GM12878 (cell line): ENCODE data around the gene ODC1. TPM values are rescaled to one million over a fixed set of nuclear protein-coding genes. Genes with fewer than 3 reads are reported as not detected.

Experiments
- ATAC-seq: fragments of 200-7000 bp; cut with Tn5 transposase; 3 replicates; pipeline ENCODE4 v1.9.1; 2020; ENCODE audit warnings: mild to moderate bottlenecking, moderate library complexity
- BruUV-seq: library from RNA; stranded (reverse); fragments of 400-500 nt; replicated peaks from 2 replicates; lab custom pipeline; 2021; lab: Mats Ljungman, UMichigan
- CTCF ChIA-PET: fragments of 300-600 bp; sonication (Branson Sonifier 250); formaldehyde crosslinking; extraction: SDS; loops from one replicate; lab custom pipeline; 2021; ENCODE audit warnings: inconsistent platforms; lab: Yijun Ruan, JAX
- POLR2A ChIA-PET: fragments of 350-600 bp; formaldehyde crosslinking; extraction: SDS; loops from one replicate; lab custom pipeline; 2021; ENCODE audit warnings: inconsistent platforms; lab: Charles Lee
- RAD21 ChIA-PET: fragments of 300-600 bp; sonication (Branson Sonifier 250); formaldehyde crosslinking; loops from one replicate; lab custom pipeline; 2023; ENCODE audit warnings: antibody characterized with exemption; ENCODE audit not compliant: unreplicated experiment; lab: Charles Lee
- SMC1A ChIA-PET: fragments of 300-600 bp; sonication (Branson Sonifier 250); formaldehyde crosslinking; loops from one replicate; lab custom pipeline; 2023; ENCODE audit not compliant: unreplicated experiment, uncharacterized antibody; lab: Charles Lee
- DNase-seq: peaks from one replicate; pipeline ENCODE4 v3.0.0-alpha.2; 2011; ENCODE audit warnings: low read depth, low spot score
- FAIRE-seq: peaks from 3 replicates; lab custom pipeline; 2011; peaks lifted over from hg19 to GRCh38; lab: Jason Lieb, UNC
- H2AFZ ChIP-seq: 2 replicates; pipeline ENCODE4 v1.6.0; 2011; ENCODE audit warnings: low read depth, low read length, control low read depth; ENCODE audit not compliant: control insufficient read depth
- H3K27ac ChIP-seq: 2 replicates; pipeline ENCODE4 v1.5.1; 2011; ENCODE audit warnings: control low read depth; ENCODE audit not compliant: control insufficient read depth, insufficient read depth
- H3K27me3 ChIP-seq, 2 experiments: replicated peaks in 1 of 2; 2 replicates each; pipeline versions ENCODE4 v1.6.0 to v1.6.1; 2011; ENCODE audit warnings: low read length in 1 of 2; ENCODE audit not compliant: control insufficient read depth in 2 of 2, insufficient read depth in 2 of 2
- H3K36me3 ChIP-seq, 2 experiments: 2 replicates each; pipeline ENCODE4 v1.5.1; 2011; ENCODE audit warnings: low read length in 1 of 2; ENCODE audit not compliant: control insufficient read depth in 2 of 2, insufficient read depth in 2 of 2
- H3K4me1 ChIP-seq: 2 replicates; pipeline ENCODE4 v1.6.1; 2011; ENCODE audit warnings: mild to moderate bottlenecking, low read length, moderate library complexity, mixed read lengths; ENCODE audit not compliant: control insufficient read depth, insufficient read depth
- H3K4me2 ChIP-seq: 2 replicates; pipeline ENCODE4 v1.6.0; 2011; ENCODE audit warnings: control low read depth; ENCODE audit not compliant: control insufficient read depth, insufficient read depth
- H3K4me3 ChIP-seq: fragments of 200-600 bp; sonication (generic); 2 replicates; pipeline ENCODE4 v1.5.1; 2016
- H3K79me2 ChIP-seq: 2 replicates; pipeline ENCODE4 v1.6.0; 2011; ENCODE audit warnings: low read length; ENCODE audit not compliant: control insufficient read depth, insufficient read depth
- H3K9ac ChIP-seq: 2 replicates; pipeline ENCODE4 v1.8.0; 2011; ENCODE audit warnings: low read length, control low read depth, mixed read lengths; ENCODE audit not compliant: control insufficient read depth, insufficient read depth
- H3K9me3 ChIP-seq: replicated peaks from 3 replicates; pipeline ENCODE4 v1.5.1; 2011; ENCODE audit warnings: mild to moderate bottlenecking, low read length; ENCODE audit not compliant: control insufficient read depth, insufficient read depth
- H4K20me1 ChIP-seq: 2 replicates; pipeline ENCODE4 v1.6.0; 2011; ENCODE audit not compliant: control insufficient read depth, insufficient read depth
- ASH2L ChIP-seq: fragments of 300-600, 200-600 bp; sonication (generic); IDR thresholded peaks from 2 replicates; pipeline ENCODE4 v1.6.1; 2017; ENCODE audit warnings: low read depth, mild to moderate bottlenecking, borderline replicate concordance
- EZH2 ChIP-seq: IDR thresholded peaks from 2 replicates; pipeline ENCODE4 v1.6.1; 2012; ENCODE audit warnings: low read depth, mild to moderate bottlenecking, control low read depth, inconsistent platforms, low read length, borderline replicate concordance; ENCODE audit not compliant: control insufficient read depth
- HDAC2 ChIP-seq: fragments of 200-600 bp; sonication (generic); IDR thresholded peaks from 2 replicates; pipeline ENCODE4 v1.6.1; 2017
- STAT1 ChIP-seq: fragments of 450-650 bp; conservative IDR thresholded peaks from 2 replicates; pipeline ENCODE4 v1.6.1; 2014; ENCODE audit warnings: antibody characterized with exemption, mild to moderate bottlenecking
- TCF3 ChIP-seq: IDR thresholded peaks from 2 replicates; pipeline ENCODE4 v1.6.1; 2012; ENCODE audit warnings: low read depth, mild to moderate bottlenecking, low read length, borderline replicate concordance; ENCODE audit not compliant: insufficient read depth
- ZNF592 ChIP-seq: fragments of 450-650 bp; IDR thresholded peaks from 2 replicates; pipeline ENCODE4 v1.6.1; 2017; ENCODE audit warnings: mild to moderate bottlenecking, moderate library complexity
- WGBS: methylation state at CpG from one replicate; pipeline ENCODE4 v1.1.6; 2016; ENCODE audit warnings: low lambda C conversion rate; ENCODE audit not compliant: insufficient replicate concordance, insufficient coverage; ENCODE audit errors: missing lambda C conversion rate; 5-methylcytosine and 5-hydroxymethylcytosine counted together
- in situ Hi-C: fragments of 300-500 bp; cut with MboI; formaldehyde crosslinking; loops from 9 replicates; pipeline ENCODE4 v1.14.3; 2018; ENCODE audit warnings: mixed read lengths
- intact Hi-C: fragments of 100-400 bp; cut with micrococcal nuclease; formaldehyde crosslinking; loops from one replicate; pipeline ENCODE4 v1.14.2; 2022; ENCODE audit not compliant: unreplicated experiment
- polyA plus RNA-seq, 11 experiments: library from polyadenylated mRNA; depleted of rRNA in 4 of 11; unstranded in 6 of 11; stranded (reverse) in 5 of 11; fragments of >200 nt; fragmentation: Nextera tagmentation in 4 of 11; fragmentation: Illumina TruSeq in 1 of 11; extraction: Ambion mirVana in 4 of 11; extraction: Trizol in 1 of 11; gene quantifications; 1 replicate in 1 of 11; 2 replicates in 10 of 11; pipeline versions ENCODE4 v1.2.1 to v1.2.3, GENCODE V29; 2011 to 2016; ENCODE audit warnings: inconsistent platforms in 2 of 11, missing spikeins in 2 of 11, low read depth in 1 of 11
- total RNA-seq, 4 experiments: library from RNA; depleted of rRNA in 3 of 4; stranded (reverse); fragments of >200 nt in 3 of 4; fragmentation: Illumina TruSeq in 1 of 4; extraction: Trizol in 1 of 4; gene quantifications; 2 replicates each; pipeline versions ENCODE4 v1.2.1 to v1.2.3, GENCODE V29; 2013 to 2021

Gene ODC1
- total and polyA plus RNA-seq, 10 of the 15 experiments (the other 5 are each of a cell fraction or from before 2014, with no cell fraction given) = 68.5 to 441 (median 340) TPM

GRCh38 chr2:10400978-10401951 lies 46.9 kb downstream of the ODC1 start:
- FAIRE-seq = no peak

More at GRCh38 chr2:10400978-10401951, 46.9 kb downstream of the ODC1 start:
- H3K27me3 ChIP-seq = no peaks in the 10 kb centered on the region
- in situ Hi-C loops (no loop called here), intact Hi-C loops (no loop called here)
- no TSS peak for BruUV-seq
- no peak overlapping the region for H3K27ac ChIP-seq
- POLR2A ChIA-PET = interaction anchor here (0.7 kb wide), 1 partner anchor 273 kb away, joined by 3 read pairs; no protein-coding TSS in a partner anchor
- ATAC-seq (no peak), DNase-seq (no peak)
- RAD21 ChIA-PET = no interaction called here
- H2AFZ ChIP-seq = no peak overlapping the region
- WGBS = 59% methylated on average over 21 of the region's 21 CpGs
- no peak for TF ChIP-seq ZNF592
- no peak for TF ChIP-seq HDAC2
- no peak for TF ChIP-seq ASH2L
- TF ChIP-seq TCF3 = no peak
- TF ChIP-seq EZH2 = no peak
- no peak for TF ChIP-seq STAT1
- no peak overlapping the region for H3K4me2 ChIP-seq
- CTCF ChIA-PET = no interaction called here
- no peaks in the 10 kb centered on the region; a peak in 1 of 4 replicates for H3K36me3 ChIP-seq
- no peaks in the 10 kb centered on the region for H4K20me1 ChIP-seq
- peaks cover 1% of the 10 kb centered on the region; the same call in 2 of the 3 replicates for H3K9me3 ChIP-seq
- SMC1A ChIA-PET = no interaction called here
- no peak overlapping the region for H3K9ac ChIP-seq
- H3K4me1 ChIP-seq = peaks cover 8% of the 10 kb centered on the region
- H3K4me3 ChIP-seq = no peak overlapping the region
- no peaks in the 10 kb centered on the region for H3K79me2 ChIP-seq
